ENCODE results near the gene UBE4A. TPM values are rescaled to one million over a fixed set of nuclear protein-coding genes. Genes with fewer than 3 reads are reported as not detected.

UBE4A gene
- total and polyA plus RNA-seq, 2 donors (not counting 3 experiments of a cell fraction or from before 2014, with no cell fraction given), result 13.3 to 40.2 TPM

- Histone ChIP-seq H4K20me1 (replicated peaks; ENCODE audit: control insufficient read depth, extremely low read depth, insufficient read depth, low read length) (no peaks in the 10 kb centered on the region), H3K9me1 (replicated peaks; ENCODE audit: control insufficient read depth, extremely low read depth, insufficient read depth, low read length) (no peaks in the 10 kb centered on the region), H3K4me1 (ENCODE audit: control insufficient read depth, extremely low read depth, insufficient read depth, low read length) (no peaks in the 10 kb centered on the region), H3K36me3 (ENCODE audit: control insufficient read depth in 2 of 2, extremely low read depth in 1 of 2, insufficient read depth in 2 of 2, low read length in 2 of 2) (no peaks in the 10 kb centered on the region), H3K79me2 (ENCODE audit: control insufficient read depth, insufficient read depth, low read length) (no peaks in the 10 kb centered on the region), H3K27ac (ENCODE audit: insufficient read depth, low read depth, low read length) (no peak overlapping the region), H3K4me3 (replicated peaks in 1 of 3; ENCODE audit: insufficient read depth in 1 of 3, low read depth in 1 of 3, low read length in 3 of 3) (no peak overlapping the region), H3K9ac (replicated peaks; ENCODE audit: extremely low read depth, insufficient read depth, low read length) (no peak overlapping the region), H3K27me3 (ENCODE audit: control insufficient read depth in 2 of 2, insufficient read depth in 2 of 2, low read length in 2 of 2) (peaks cover 7 to 12% of the 10 kb centered on the region in 2 experiments), H3K4me2 (ENCODE audit: insufficient read depth, low read length) (no peak overlapping the region), H3K9me3 (replicated peaks; ENCODE audit: control insufficient read depth, insufficient read depth, low read length) (no peaks in the 10 kb centered on the region), H2AFZ (ENCODE audit: low read depth, low read length) (no peak overlapping the region)
- BruUV-seq (replicated peaks), result no TSS peak
- dilution Hi-C loops (cut with MboI; ENCODE audit: extremely low pct_ligation_motif_present, low sequenced_read_pairs), result no loop called here
- intact Hi-C loops (cut with micrococcal nuclease), result no loop called here
- TF ChIP-seq EZH2 (IDR thresholded peaks at IDR 0.05; ENCODE audit: borderline replicate concordance, low read depth, low read length, severe bottlenecking) (no peak), POLR2A (IDR thresholded peaks at IDR 0.05; ENCODE audit: low read depth, low read length) (no peak), GATA2 (IDR thresholded peaks at IDR 0.05; ENCODE audit: insufficient read depth, insufficient read length, low read depth, low read length) (no peak), MYC (IDR thresholded peaks at IDR 0.05; ENCODE audit: low read depth, low read length) (no peak), FOS (IDR thresholded peaks at IDR 0.05; ENCODE audit: borderline replicate concordance, insufficient read depth, low read length) (no peak), CTCF (IDR thresholded peaks at IDR 0.05; ENCODE audit: extremely low read depth in 1 of 2, insufficient read depth in 1 of 2, low read depth in 1 of 2, low read length in 2 of 2) (no peak), POLR2AphosphoS5 (IDR thresholded peaks at IDR 0.05; ENCODE audit: insufficient read depth, low read depth, low read length) (no peak), JUN (IDR thresholded peaks at IDR 0.05; ENCODE audit: borderline replicate concordance, insufficient read depth, insufficient read length, low read depth) (no peak)
- TF ChIP-seq, protein P1, sequence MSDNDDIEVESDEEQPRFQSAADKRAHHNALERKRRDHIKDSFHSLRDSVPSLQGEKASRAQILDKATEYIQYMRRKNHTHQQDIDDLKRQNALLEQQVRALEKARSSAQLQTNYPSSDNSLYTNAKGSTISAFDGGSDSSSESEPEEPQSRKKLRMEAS (IDR thresholded peaks at IDR 0.05; ENCODE audit: insufficient read depth, insufficient read length), result no peak
- DNase-seq (ENCODE audit: low read depth, low spot score), result no peak
- CTCF ChIA-PET, result interaction anchor here (1.1 to 2.4 kb wide), 4 partner anchors 14 to 140 kb away, joined by 3 to 23 read pairs (median 10); no protein-coding TSS in a partner anchor
- POLR2A ChIA-PET, result no interaction called here
- no peak for FAIRE-seq
Measured at GRCh38 chr11:118310271-118310670, 49.1 kb upstream of the UBE4A start.

Measured in endothelial cell of umbilical vein (primary cell).